ENCODE measurements around the gene NBAS. TPM values are rescaled to one million over a fixed set of nuclear protein-coding genes. Genes with fewer than 3 reads are reported as not detected.

NBAS gene
- total RNA-seq, 3 donors from 2014 or later (not counting 1 experiment from before 2014, with no cell fraction given) = 27.8 to 34.7 (median 29.2) TPM

DNA sequence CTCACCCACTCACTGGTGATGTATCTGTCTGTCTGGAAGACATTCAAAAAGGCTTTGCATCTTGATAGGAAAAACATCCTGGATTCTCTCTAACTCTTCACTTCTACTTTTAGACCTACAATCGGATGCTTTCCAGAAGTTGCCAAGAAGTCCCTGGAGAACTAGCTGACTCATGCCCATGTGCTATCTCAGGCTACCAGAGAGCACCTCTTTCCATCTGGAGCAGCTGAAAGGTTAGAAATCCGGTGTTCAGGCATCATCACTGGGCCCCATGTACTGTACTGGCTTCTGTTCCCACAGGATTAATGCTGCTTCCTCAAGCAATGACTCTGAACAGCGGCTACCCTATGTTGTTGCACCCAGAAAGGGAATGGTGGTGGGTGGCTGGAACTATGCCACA, 259.0 kb downstream of the NBAS start:
- peaks cover 22 to 23% of the 10 kb centered on the region in 2 donors for H3K4me1 Mint-ChIP-seq
- no peak overlapping the region for H3K27ac Mint-ChIP-seq

DNA sequence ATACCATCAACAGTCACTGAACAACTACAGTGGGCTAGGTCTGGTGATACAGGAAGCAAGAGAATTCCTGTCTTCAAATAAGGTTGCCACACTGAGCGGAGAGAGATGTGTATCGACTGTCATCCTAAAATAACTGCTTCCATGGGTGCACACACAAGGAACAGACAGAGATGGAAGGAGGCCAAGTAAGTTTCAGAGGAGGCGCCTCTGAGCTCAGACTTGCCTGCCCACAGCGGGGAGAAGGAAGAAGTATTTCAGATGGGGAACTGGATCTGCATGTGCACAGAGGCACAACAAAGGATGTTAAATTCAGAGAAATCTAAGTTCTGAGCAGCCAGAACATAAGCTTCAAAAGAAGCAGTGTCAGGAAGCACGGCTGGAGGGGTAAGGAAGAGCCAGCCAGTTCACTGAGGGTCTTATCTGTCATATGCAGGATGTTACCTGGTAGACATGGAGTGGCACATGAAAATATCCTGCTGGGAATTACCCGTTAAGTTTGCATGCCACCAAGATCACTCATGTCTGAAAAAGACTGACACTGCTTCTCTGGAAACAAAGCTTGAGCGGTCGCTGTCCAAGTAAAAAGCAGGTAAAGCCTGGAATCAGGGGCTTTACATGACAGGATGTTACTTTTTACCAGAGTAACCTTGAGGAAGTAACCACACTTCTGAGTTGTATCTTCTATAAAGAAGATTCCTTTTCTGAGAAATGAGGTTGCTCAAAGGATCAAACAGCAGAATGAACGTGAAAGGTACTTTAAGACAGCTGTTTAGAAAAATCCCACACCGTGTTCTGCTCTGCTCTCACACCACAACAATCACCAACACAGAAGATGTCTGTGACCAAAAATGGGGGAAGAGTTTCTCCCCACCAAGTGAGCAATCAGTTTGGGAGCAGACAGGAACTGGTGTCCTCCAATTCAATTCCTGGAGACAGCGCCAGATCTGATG, 260.2 kb downstream of the NBAS start:
- Histone ChIP-seq H3K27me3 (ENCODE audit: control insufficient read depth, insufficient read depth, low read length) (no peaks in the 10 kb centered on the region), H3K4me3 (ENCODE audit: low read length) (no peak overlapping the region), H3K27ac (ENCODE audit: low read length) (no peak overlapping the region), H3K4me1 (ENCODE audit: control insufficient read depth, insufficient read depth, low read length) (no peaks in the 10 kb centered on the region), H3K36me3 (ENCODE audit: control insufficient read depth, insufficient read depth, low read length) (peaks cover 23% of the 10 kb centered on the region), H3K9me3 (ENCODE audit: control insufficient read depth, insufficient read depth, low read length) (no peaks in the 10 kb centered on the region)
- 60% methylated on average over 11 of the region's 11 CpGs for WGBS (ENCODE audit: insufficient coverage)
- intact Hi-C loops (cut with micrococcal nuclease) = no loop called here
- Mint-ChIP-seq H3K4me3 (no peak overlapping the region), H3K36me3 (peaks cover 35% of the 10 kb centered on the region), H3K27me3 (ENCODE audit: low read depth in 2 of 2) (no peaks in the 10 kb centered on the region), H3K27ac (peak overlapping the region in 1 of 2 donors; percentile 9), H3K9me3 (peaks cover 0 to 2% of the 10 kb centered on the region in 2 donors), H3K4me1 (peaks cover 22 to 23% of the 10 kb centered on the region in 2 donors)
- TF ChIP-seq, protein P1, sequence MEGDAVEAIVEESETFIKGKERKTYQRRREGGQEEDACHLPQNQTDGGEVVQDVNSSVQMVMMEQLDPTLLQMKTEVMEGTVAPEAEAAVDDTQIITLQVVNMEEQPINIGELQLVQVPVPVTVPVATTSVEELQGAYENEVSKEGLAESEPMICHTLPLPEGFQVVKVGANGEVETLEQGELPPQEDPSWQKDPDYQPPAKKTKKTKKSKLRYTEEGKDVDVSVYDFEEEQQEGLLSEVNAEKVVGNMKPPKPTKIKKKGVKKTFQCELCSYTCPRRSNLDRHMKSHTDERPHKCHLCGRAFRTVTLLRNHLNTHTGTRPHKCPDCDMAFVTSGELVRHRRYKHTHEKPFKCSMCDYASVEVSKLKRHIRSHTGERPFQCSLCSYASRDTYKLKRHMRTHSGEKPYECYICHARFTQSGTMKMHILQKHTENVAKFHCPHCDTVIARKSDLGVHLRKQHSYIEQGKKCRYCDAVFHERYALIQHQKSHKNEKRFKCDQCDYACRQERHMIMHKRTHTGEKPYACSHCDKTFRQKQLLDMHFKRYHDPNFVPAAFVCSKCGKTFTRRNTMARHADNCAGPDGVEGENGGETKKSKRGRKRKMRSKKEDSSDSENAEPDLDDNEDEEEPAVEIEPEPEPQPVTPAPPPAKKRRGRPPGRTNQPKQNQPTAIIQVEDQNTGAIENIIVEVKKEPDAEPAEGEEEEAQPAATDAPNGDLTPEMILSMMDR (IDR thresholded peaks at IDR 0.05) = no peak
- no peak for ATAC-seq
- DNase-seq = peak in 1 of 2 donors; percentile 11

More for the DNA sequence above, 259.0 kb downstream of the NBAS start:
- no peaks in the 10 kb centered on the region for H3K9me3 ChIP-seq (ENCODE audit: control insufficient read depth, insufficient read depth, low read length)
- Mint-ChIP-seq H3K4me3 (no peak overlapping the region), H3K36me3 (peaks cover 34% of the 10 kb centered on the region), H3K27me3 (ENCODE audit: low read depth in 2 of 2) (no peaks in the 10 kb centered on the region), H3K9me3 (peaks cover 0 to 2% of the 10 kb centered on the region in 2 donors)
- no peak overlapping the region for H3K4me3 ChIP-seq (ENCODE audit: low read length)
- intact Hi-C loops (cut with micrococcal nuclease) = no loop called here
- TF ChIP-seq, protein P1 (IDR thresholded peaks at IDR 0.05) = no peak
- ATAC-seq (no peak), DNase-seq (no peak)
- H3K27me3 ChIP-seq (ENCODE audit: control insufficient read depth, insufficient read depth, low read length) = no peaks in the 10 kb centered on the region
- whole genome bisulfite sequencing (ENCODE audit: insufficient coverage) = 92% methylated on average over 3 of the region's 3 CpGs
- no peaks in the 10 kb centered on the region for H3K4me1 ChIP-seq (ENCODE audit: control insufficient read depth, insufficient read depth, low read length)
- no peak overlapping the region for H3K27ac ChIP-seq (ENCODE audit: low read length)
- peaks cover 25% of the 10 kb centered on the region for H3K36me3 ChIP-seq (ENCODE audit: control insufficient read depth, insufficient read depth, low read length)

DNA sequence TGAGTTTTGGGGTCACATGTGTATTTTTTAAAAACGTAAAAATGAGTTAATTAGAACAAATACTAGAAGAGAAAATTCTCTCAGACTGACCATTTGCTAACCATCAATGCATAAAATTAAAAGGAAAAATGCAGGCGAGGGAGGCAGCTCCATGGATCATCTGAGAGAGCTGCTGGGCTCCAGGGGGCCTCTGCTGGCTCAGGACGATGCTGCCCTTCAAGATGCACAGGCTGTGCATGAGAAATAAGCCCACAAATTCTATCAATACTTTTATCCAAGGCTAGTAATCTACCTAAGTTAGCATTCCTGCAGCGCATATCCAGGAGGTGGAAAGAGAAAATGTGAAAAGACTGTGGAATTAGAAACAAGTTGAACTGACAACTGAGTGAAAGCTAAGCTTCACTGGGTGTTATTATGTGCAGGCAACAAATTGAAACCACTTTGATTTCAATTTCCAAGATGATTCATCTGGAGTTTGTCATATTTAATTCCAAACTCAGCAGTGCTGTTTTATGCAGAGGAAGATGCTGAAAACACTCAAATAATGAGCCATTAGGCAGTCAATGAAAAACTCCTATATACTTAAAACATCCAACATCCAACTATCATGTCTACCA, 261.1 kb downstream of the NBAS start:
- Mint-ChIP-seq H3K9me3 (no peaks in the 10 kb centered on the region), H3K36me3 (peaks cover 26% of the 10 kb centered on the region), H3K4me1 (peaks cover 22 to 23% of the 10 kb centered on the region in 2 donors), H3K27me3 (ENCODE audit: low read depth in 2 of 2) (no peaks in the 10 kb centered on the region), H3K4me3 (no peak overlapping the region), H3K27ac (peak overlapping the region in 1 of 2 donors; percentile 9)
- no peak for DNase-seq
- Histone ChIP-seq H3K36me3 (ENCODE audit: control insufficient read depth, insufficient read depth, low read length) (peaks cover 21% of the 10 kb centered on the region), H3K4me1 (ENCODE audit: control insufficient read depth, insufficient read depth, low read length) (no peaks in the 10 kb centered on the region), H3K9me3 (ENCODE audit: control insufficient read depth, insufficient read depth, low read length) (no peaks in the 10 kb centered on the region), H3K4me3 (ENCODE audit: low read length) (no peak overlapping the region), H3K27ac (ENCODE audit: low read length) (no peak overlapping the region), H3K27me3 (ENCODE audit: control insufficient read depth, insufficient read depth, low read length) (no peaks in the 10 kb centered on the region)
- no peak for ATAC-seq
- intact Hi-C loops (cut with micrococcal nuclease) = no loop called here
- WGBS (ENCODE audit: insufficient coverage) = 91% methylated on average over 2 of the region's 4 CpGs
- TF ChIP-seq, protein P1 (IDR thresholded peaks at IDR 0.05) = no peak

Data from natural killer cell (primary cell).